GM23338 (cell line): ENCODE data around the gene LMBR1. TPM values are rescaled to one million over a fixed set of nuclear protein-coding genes. Genes with fewer than 3 reads are reported as not detected.

Source experiments
- ATAC-seq: fragments of 200-7000 bp; cut with Tn5 transposase; 3 replicates; pipeline ENCODE4 v1.9.1; 2020
- DNase-seq: peaks from one replicate; pipeline ENCODE4 v3.0.0-alpha.2; 2015; ENCODE audit warnings: low spot score
- H2AFZ ChIP-seq: fragments of 200-600 bp; sonication (generic); 2 replicates; pipeline ENCODE4 v1.8.0; 2016; ENCODE audit warnings: antibody characterized with exemption, mild to moderate bottlenecking, moderate library complexity
- H3F3A ChIP-seq: fragments of 200-600 bp; sonication (generic); replicated peaks from 2 replicates; pipeline ENCODE4 v1.8.0; 2017; ENCODE audit warnings: antibody characterized with exemption, mixed run types, low read depth
- H3K27ac ChIP-seq: fragments of 200-600 bp; sonication (generic); 2 replicates; pipeline ENCODE4 v1.6.1; 2016; ENCODE audit warnings: low read depth
- H3K27me3 ChIP-seq: fragments of 200-600 bp; sonication (generic); 2 replicates; pipeline ENCODE4 v1.8.0; 2016; ENCODE audit warnings: mild to moderate bottlenecking, mixed run types, moderate library complexity; ENCODE audit not compliant: insufficient read depth
- H3K36me3 ChIP-seq: fragments of 200-600 bp; sonication (generic); 2 replicates; pipeline ENCODE4 v1.8.0; 2016; ENCODE audit warnings: mild to moderate bottlenecking; ENCODE audit not compliant: insufficient read depth
- H3K4me1 ChIP-seq: fragments of 200-600 bp; sonication (generic); 2 replicates; pipeline ENCODE4 v1.8.0; 2016; ENCODE audit warnings: mild to moderate bottlenecking, moderate library complexity; ENCODE audit not compliant: insufficient read depth
- H3K4me2 ChIP-seq: fragments of 200-600 bp; sonication (generic); 2 replicates; pipeline ENCODE4 v1.7.1; 2017; ENCODE audit warnings: mixed run types
- H3K4me3 ChIP-seq: fragments of 200-600 bp; sonication (generic); 2 replicates; pipeline ENCODE4 v1.6.1; 2016; ENCODE audit warnings: mixed run types
- H3K79me2 ChIP-seq: fragments of 200-600 bp; sonication (generic); replicated peaks from 2 replicates; pipeline ENCODE4 v1.8.0; 2017; ENCODE audit warnings: mild to moderate bottlenecking; ENCODE audit not compliant: insufficient read depth
- H3K9me2 ChIP-seq: fragments of 200-600 bp; sonication (generic); 2 replicates; pipeline ENCODE4 v1.8.0; 2017; ENCODE audit not compliant: insufficient read depth
- H4K20me1 ChIP-seq: fragments of 200-600 bp; sonication (generic); replicated peaks from 2 replicates; pipeline ENCODE4 v1.8.0; 2017; ENCODE audit warnings: mild to moderate bottlenecking; ENCODE audit not compliant: insufficient read depth
- H3K27ac Mint-ChIP-seq: 2 replicates; pipeline ENCODE4 v1.8.0; 2020; ENCODE audit warnings: inconsistent platforms, mild to moderate bottlenecking, moderate library complexity, mixed read lengths
- H3K27me3 Mint-ChIP-seq: 3 replicates; pipeline ENCODE4 v1.8.0; 2022; ENCODE audit warnings: low read depth, mild to moderate bottlenecking, moderate library complexity, mixed read lengths, inconsistent platforms; ENCODE audit not compliant: insufficient read depth, poor library complexity
- H3K36me3 Mint-ChIP-seq: 3 replicates; pipeline ENCODE4 v1.8.0; 2021; ENCODE audit warnings: low read depth, mild to moderate bottlenecking, inconsistent platforms, moderate library complexity, mixed read lengths
- H3K4me1 Mint-ChIP-seq: 3 replicates; pipeline ENCODE4 v1.8.0; 2020; ENCODE audit warnings: mild to moderate bottlenecking, inconsistent platforms, mixed read lengths
- H3K4me3 Mint-ChIP-seq: 3 replicates; pipeline ENCODE4 v1.8.0; 2021; ENCODE audit warnings: moderate library complexity, mild to moderate bottlenecking, inconsistent platforms, mixed read lengths
- H3K9me3 Mint-ChIP-seq: 3 replicates; pipeline ENCODE4 v1.8.0; 2020; ENCODE audit warnings: moderate library complexity, mild to moderate bottlenecking, inconsistent platforms, mixed read lengths
- CREB1 ChIP-seq: fragments of 250-450 bp; sonication (Bioruptor Pico); IDR thresholded peaks from 2 replicates; pipeline ENCODE4 v1.5.0; 2020; ENCODE audit warnings: low read depth, mild to moderate bottlenecking, moderate library complexity
- EZH2 ChIP-seq: fragments of 200-600 bp; sonication (generic); IDR thresholded peaks from one replicate; pipeline ENCODE4 v1.8.0; 2017; ENCODE audit warnings: antibody characterized with exemption, mild to moderate bottlenecking, low read depth; ENCODE audit not compliant: unreplicated experiment
- JUNB ChIP-seq: IDR thresholded peaks from one replicate; pipeline ENCODE4 v1.6.1; 2016; ENCODE audit warnings: antibody characterized with exemption; ENCODE audit not compliant: unreplicated experiment
- POLR2AphosphoS5 ChIP-seq: IDR thresholded peaks from 2 replicates; pipeline ENCODE4 v1.6.1; 2016; ENCODE audit warnings: antibody characterized with exemption, low read depth
- ZNF114 ChIP-seq: fragments of 250-450 bp; sonication (Bioruptor Pico); IDR thresholded peaks from 2 replicates; pipeline ENCODE4 v1.5.0; 2020; ENCODE audit warnings: mild to moderate bottlenecking, moderate library complexity
- ZNF331 ChIP-seq: fragments of 250-450 bp; sonication (Bioruptor Pico); IDR thresholded peaks from 2 replicates; pipeline ENCODE4 v1.5.0; 2020; ENCODE audit warnings: low read depth, mild to moderate bottlenecking, moderate library complexity
- polyA plus RNA-seq: library from polyadenylated mRNA; unstranded; fragments of >200 nt; fragmentation: Nextera tagmentation; extraction: Ambion mirVana; gene quantifications from 2 replicates; pipeline ENCODE4 v1.2.1, GENCODE V29; 2016
- total RNA-seq: library from RNA; depleted of rRNA; stranded (reverse); fragments of >200 nt; shearing (Covaris generic); gene quantifications from 2 replicates; pipeline ENCODE4 v1.2.3, GENCODE V29; 2014
- TF ChIP-seq, protein P1 (sequence below): fragments of 250-450 bp; sonication (Bioruptor Pico); IDR thresholded peaks from 2 replicates; pipeline ENCODE4 v1.5.0; 2020; ENCODE audit warnings: mild to moderate bottlenecking, moderate library complexity
- TF ChIP-seq, protein P2 (sequence below), 2 experiments: fragments of 200-600 bp in 1 of 2; sonication (generic) in 1 of 2; conservative IDR thresholded peaks; 2 replicates each; pipeline versions ENCODE4 v1.5.1 to v1.6.1; 2016 to 2017; ENCODE audit warnings: antibody characterized with exemption in 2 of 2, low read depth in 2 of 2, mild to moderate bottlenecking in 2 of 2, moderate library complexity in 1 of 2

Gene LMBR1
- total and polyA plus RNA-seq, 2 experiments from 2014 or later, result 21.8 to 90.1 TPM

DNA sequence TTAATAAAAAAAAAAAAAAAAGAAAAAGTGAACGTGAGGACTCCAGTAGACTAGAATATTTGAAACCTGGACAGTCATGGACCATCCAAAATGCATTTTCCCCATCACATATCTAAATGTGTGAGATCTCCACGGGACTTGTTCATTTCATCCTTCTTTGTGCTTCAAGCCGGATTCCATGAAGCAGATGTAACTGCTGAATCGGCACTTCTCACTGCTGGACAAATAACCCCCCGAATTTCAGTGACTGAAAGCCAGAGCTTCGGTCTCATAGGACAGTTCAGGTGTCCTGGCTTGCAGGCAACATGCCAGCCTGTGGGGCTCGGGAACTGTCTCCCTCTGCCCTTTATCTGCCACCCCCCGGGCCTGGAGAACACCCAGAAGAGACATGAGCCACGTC lies 219.1 kb downstream of the LMBR1 start (continued):
- TF ChIP-seq, protein P1, sequence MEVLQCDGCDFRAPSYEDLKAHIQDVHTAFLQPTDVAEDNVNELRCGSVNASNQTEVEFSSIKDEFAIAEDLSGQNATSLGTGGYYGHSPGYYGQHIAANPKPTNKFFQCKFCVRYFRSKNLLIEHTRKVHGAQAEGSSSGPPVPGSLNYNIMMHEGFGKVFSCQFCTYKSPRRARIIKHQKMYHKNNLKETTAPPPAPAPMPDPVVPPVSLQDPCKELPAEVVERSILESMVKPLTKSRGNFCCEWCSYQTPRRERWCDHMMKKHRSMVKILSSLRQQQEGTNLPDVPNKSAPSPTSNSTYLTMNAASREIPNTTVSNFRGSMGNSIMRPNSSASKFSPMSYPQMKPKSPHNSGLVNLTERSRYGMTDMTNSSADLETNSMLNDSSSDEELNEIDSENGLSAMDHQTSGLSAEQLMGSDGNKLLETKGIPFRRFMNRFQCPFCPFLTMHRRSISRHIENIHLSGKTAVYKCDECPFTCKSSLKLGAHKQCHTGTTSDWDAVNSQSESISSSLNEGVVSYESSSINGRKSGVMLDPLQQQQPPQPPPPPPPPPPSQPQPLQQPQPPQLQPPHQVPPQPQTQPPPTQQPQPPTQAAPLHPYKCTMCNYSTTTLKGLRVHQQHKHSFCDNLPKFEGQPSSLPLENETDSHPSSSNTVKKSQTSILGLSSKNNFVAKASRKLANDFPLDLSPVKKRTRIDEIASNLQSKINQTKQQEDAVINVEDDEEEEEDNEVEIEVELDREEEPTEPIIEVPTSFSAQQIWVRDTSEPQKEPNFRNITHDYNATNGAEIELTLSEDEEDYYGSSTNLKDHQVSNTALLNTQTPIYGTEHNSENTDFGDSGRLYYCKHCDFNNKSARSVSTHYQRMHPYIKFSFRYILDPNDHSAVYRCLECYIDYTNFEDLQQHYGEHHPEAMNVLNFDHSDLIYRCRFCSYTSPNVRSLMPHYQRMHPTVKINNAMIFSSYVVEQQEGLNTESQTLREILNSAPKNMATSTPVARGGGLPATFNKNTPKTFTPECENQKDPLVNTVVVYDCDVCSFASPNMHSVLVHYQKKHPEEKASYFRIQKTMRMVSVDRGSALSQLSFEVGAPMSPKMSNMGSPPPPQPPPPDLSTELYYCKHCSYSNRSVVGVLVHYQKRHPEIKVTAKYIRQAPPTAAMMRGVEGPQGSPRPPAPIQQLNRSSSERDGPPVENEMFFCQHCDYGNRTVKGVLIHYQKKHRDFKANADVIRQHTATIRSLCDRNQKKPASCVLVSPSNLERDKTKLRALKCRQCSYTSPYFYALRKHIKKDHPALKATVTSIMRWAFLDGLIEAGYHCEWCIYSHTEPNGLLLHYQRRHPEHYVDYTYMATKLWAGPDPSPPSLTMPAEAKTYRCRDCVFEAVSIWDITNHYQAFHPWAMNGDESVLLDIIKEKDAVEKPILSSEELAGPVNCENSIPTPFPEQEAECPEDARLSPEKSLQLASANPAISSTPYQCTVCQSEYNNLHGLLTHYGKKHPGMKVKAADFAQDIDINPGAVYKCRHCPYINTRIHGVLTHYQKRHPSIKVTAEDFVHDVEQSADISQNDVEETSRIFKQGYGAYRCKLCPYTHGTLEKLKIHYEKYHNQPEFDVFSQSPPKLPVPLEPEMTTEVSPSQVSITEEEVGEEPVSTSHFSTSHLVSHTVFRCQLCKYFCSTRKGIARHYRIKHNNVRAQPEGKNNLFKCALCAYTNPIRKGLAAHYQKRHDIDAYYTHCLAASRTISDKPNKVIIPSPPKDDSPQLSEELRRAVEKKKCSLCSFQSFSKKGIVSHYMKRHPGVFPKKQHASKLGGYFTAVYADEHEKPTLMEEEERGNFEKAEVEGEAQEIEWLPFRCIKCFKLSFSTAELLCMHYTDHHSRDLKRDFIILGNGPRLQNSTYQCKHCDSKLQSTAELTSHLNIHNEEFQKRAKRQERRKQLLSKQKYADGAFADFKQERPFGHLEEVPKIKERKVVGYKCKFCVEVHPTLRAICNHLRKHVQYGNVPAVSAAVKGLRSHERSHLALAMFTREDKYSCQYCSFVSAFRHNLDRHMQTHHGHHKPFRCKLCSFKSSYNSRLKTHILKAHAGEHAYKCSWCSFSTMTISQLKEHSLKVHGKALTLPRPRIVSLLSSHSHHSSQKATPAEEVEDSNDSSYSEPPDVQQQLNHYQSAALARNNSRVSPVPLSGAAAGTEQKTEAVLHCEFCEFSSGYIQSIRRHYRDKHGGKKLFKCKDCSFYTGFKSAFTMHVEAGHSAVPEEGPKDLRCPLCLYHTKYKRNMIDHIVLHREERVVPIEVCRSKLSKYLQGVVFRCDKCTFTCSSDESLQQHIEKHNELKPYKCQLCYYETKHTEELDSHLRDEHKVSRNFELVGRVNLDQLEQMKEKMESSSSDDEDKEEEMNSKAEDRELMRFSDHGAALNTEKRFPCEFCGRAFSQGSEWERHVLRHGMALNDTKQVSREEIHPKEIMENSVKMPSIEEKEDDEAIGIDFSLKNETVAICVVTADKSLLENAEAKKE (CRISPR knock-in tag), result no peak
- TF ChIP-seq JUNB (no peak), CREB1 (CRISPR knock-in tag) (no peak), ZNF114 (CRISPR knock-in tag) (no peak)

DNA sequence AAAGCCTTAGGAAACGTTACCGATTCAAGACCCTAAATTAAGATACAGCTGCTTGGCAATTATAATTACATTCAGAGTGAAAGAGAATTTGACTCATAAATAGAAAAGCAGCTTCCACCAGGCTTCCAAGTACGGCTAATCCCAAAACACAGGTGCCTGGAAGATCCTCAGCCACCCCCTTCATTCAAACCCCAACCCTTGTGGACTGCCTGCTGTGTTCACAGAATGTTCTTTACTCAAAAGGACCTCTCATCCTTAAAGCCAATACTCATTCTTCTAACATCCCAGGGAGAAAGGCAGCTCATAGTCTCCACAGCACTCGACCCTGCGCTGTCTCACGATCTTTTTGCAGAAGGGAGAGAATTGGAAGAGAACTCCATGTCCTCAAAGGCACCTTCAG lies 219.5 kb downstream of the LMBR1 start:
- H3K4me3 ChIP-seq, result no peak overlapping the region
- H3K4me1 Mint-ChIP-seq, result peaks cover 25% of the 10 kb centered on the region
- no peaks in the 10 kb centered on the region for H3K9me2 ChIP-seq
- H3K27ac Mint-ChIP-seq, result no peak overlapping the region
- peaks cover 12% of the 10 kb centered on the region for H3K27me3 Mint-ChIP-seq
- no peaks in the 10 kb centered on the region for H3K9me3 Mint-ChIP-seq
- peak; percentile 56 for ATAC-seq
- no peaks in the 10 kb centered on the region; the same call in 1 of the 2 replicates for H4K20me1 ChIP-seq
- no peaks in the 10 kb centered on the region for H3K4me1 ChIP-seq
- H3K36me3 Mint-ChIP-seq, result peaks cover 22% of the 10 kb centered on the region
- no peaks in the 10 kb centered on the region for H3F3A ChIP-seq
- no peaks in the 10 kb centered on the region for H3K79me2 ChIP-seq
- no peak for DNase-seq
- no peaks in the 10 kb centered on the region for H3K36me3 ChIP-seq
- no peak overlapping the region for H3K4me3 Mint-ChIP-seq
- H3K27me3 ChIP-seq, result no peaks in the 10 kb centered on the region
- peak overlapping the region; percentile 17; the same call in 1 of the 2 replicates for H3K27ac ChIP-seq
- H2AFZ ChIP-seq, result no peak overlapping the region
- H3K4me2 ChIP-seq, result no peak overlapping the region
- TF ChIP-seq, protein P1 (CRISPR knock-in tag), result no peak
- TF ChIP-seq ZNF331 (CRISPR knock-in tag), result no peak
- TF ChIP-seq JUNB, result no peak
- TF ChIP-seq, protein P2, sequence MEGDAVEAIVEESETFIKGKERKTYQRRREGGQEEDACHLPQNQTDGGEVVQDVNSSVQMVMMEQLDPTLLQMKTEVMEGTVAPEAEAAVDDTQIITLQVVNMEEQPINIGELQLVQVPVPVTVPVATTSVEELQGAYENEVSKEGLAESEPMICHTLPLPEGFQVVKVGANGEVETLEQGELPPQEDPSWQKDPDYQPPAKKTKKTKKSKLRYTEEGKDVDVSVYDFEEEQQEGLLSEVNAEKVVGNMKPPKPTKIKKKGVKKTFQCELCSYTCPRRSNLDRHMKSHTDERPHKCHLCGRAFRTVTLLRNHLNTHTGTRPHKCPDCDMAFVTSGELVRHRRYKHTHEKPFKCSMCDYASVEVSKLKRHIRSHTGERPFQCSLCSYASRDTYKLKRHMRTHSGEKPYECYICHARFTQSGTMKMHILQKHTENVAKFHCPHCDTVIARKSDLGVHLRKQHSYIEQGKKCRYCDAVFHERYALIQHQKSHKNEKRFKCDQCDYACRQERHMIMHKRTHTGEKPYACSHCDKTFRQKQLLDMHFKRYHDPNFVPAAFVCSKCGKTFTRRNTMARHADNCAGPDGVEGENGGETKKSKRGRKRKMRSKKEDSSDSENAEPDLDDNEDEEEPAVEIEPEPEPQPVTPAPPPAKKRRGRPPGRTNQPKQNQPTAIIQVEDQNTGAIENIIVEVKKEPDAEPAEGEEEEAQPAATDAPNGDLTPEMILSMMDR (conservative IDR thresholded peaks at IDR 0.05; ENCODE audit: low read depth in 2 of 2), result no peak
- TF ChIP-seq EZH2, result no peak
- no peak for TF ChIP-seq POLR2AphosphoS5
